GM18499 (cell line): ENCODE results near the gene NATD1.

Source experiments
- ATAC-seq: cut with Tn5 transposase; IDR thresholded peaks from one replicate; pipeline ENCODE4 v1.9.1; 2021; ENCODE audit warnings: moderate number of reproducible peaks; ENCODE audit not compliant: insufficient read depth, unreplicated experiment

The NATD1 gene

DNA sequence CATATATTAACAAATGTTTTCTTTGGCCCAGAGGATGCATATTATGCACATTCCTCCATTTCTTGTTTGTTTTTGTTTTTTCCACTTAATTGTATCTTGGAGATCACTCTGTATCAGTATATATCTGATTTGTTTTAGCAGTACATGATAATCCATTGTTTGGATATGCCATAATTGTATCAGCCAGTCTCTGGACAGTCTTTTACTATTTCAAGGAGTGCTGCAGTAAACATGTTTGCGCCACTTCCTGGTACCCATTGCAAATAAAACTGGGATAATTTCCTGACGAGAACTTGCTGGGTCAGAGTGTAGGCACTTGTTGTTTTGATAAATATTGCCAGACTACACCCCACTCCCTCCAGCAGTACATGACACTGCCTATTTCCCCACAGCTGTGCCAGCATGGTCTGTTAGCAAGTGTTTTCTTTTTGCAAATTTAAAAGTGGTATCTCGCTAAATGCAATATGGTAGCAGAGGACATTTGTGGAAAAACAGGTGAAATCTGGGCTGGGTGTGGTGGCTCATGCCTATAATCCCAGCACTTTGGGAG lies 34.3 kb downstream of the NATD1 start:
- no peak for ATAC-seq

DNA sequence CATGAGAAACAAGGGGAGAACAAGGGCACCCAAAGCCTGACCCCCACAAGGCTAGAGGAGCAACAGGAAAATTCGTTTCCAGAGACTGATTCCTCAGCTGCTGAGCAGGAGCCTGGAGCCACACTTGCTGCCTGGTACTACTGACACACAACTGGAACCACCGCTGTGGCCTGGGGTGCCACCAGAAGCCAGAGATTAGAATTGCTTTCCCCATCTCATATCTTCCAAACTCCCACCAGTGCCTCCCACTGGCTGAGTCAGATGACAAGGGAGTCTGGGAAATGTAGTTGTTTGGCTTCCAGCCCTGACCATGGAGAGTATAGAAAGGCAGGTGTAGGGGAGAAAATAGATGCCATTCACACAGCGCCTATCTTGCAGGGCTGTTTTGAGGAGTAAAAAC lies 35.1 kb downstream of the NATD1 start:
- no peak for ATAC-seq

DNA sequence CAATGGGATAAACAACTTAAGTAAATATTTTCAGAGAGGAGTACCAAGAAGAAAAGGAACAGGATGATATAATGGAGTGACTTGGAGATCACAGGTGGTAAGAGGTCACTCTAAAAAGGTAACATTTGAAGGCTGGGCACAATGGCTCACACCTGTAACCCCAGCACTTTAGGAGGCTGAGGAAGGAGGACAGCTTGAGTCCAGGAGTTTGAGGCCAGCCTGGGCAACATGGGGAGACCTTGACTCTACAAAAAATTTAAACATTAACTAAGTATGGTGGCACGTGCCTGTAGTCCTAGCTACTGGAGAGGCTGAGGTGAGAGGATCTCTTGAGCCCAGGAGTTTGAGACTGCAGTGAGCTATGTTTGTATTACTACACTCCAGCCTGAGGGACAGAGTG lies 35.9 kb downstream of the NATD1 start:
- no peak for ATAC-seq

DNA sequence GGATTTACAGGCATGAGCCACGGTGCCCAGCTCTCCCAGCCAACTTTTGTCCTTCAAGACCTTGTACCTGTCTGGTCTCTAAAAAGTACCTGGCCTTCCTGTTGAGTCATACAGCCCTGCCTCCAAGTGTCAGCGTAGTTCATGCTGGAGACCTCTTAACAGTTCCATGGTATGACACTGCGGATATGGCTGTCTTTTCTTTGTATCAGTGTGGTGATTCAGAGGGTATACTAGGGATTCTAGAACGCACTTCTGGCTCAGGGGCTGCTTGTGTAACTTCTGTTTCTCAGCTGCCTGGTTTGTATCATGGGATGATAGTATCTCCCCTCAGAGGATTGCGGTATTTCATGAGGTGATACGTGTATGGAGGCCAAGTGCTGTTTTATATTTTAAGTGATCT lies 37.3 kb downstream of the NATD1 start:
- ATAC-seq = no peak

DNA sequence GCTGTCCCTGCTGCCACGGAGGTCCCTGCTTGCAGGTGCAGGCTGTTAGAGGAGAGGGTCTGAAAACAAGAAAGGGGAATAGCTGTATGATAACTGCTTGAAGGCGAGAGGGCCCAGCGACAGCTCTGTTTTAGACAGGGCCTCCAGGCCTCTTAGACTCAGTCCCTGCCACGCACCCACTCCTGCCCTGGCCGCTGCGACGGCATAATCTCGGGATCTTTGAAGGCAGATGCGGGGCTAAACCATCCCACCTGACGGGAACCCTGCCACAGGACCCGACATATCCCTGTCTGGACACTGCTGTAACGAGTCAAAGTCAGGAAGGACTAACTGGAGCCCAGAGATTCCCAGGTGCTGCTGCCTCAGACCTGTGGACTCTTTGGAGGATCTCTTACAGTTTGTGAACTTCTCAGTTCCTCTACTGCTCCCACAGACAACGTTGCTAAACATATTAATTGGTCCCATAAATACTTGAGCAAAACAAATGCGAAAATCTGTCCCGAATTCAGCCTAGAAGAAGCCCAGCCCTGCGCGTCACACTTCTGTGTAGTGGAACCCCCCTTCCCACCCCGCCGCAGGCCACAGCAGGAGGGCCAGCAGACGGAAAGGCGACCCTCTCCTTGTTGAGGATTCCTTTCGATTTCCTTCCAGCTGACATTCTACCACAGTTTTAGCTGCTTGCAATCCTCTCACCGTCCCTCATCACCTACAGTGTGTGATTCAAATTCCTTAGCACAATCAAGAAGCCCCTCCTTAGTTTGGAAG lies 38.3 kb downstream of the NATD1 start:
- ATAC-seq = peak; percentile 5

DNA sequence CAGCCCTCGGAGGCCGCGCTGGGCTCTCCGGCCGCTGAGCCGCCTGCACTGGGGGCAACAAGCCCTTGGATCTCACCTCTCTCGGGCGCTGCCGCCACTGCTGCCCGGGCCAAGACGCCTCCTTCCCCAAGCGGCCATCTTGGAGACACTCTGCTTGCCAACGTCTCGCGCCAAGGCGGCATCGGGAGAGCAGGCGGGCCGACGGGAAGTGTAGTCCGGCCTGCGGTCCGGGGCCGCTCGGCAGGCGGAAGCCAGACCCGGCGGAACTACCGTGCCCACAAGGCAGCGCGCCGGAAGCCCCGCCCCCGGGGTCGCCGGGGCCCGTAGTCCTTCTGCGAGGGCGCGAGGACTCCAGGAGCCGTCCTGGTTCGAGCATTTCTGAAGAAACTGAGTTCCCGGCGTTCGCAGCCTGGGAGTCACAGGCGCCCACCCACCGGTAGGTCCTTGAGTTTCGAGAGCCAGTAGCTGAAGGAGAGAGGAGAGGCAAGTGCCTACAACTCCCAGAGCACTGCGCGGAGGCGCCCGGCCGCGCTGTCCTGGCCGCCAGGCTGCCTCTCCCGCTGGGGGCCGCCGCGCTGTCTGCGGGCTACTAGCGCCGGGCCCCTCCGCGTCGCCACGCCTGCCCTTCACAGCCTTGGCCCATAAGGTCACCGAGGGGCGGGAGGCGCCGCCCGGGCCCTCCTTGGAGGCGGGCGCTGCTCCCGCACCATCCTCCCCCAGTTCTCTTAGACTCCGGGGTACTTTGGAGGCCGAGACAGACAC lies 39.0 kb downstream of the NATD1 start, which contains the start of gene TMEM11:
Gene TMEM11, minus strand, starts transcription at position 147 of the 762 bp plus-strand sequence. Its CDS starts 9 bp downstream, at position 138.
- peak; percentile 51 for ATAC-seq

DNA sequence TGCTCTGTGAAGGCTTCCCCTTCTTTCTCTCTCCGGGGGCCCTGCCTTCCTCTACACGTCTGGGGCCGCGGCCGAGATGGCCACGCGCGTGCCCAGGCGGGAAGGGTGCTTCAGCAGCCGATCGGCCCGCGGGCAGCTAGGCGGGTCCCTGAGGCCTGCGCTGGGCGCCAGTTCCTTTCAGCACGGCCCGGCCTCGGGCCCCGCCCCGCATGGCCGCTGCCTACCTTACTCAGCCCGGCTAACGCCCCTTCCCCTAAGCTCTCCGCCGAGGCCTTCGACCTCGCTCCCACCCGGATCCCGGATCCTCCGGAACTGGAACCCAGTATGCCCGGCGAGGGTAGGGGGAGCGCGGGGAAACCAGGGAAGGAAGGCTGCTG lies 39.6 kb downstream of the NATD1 start:
- ATAC-seq = peak; percentile 6

DNA sequence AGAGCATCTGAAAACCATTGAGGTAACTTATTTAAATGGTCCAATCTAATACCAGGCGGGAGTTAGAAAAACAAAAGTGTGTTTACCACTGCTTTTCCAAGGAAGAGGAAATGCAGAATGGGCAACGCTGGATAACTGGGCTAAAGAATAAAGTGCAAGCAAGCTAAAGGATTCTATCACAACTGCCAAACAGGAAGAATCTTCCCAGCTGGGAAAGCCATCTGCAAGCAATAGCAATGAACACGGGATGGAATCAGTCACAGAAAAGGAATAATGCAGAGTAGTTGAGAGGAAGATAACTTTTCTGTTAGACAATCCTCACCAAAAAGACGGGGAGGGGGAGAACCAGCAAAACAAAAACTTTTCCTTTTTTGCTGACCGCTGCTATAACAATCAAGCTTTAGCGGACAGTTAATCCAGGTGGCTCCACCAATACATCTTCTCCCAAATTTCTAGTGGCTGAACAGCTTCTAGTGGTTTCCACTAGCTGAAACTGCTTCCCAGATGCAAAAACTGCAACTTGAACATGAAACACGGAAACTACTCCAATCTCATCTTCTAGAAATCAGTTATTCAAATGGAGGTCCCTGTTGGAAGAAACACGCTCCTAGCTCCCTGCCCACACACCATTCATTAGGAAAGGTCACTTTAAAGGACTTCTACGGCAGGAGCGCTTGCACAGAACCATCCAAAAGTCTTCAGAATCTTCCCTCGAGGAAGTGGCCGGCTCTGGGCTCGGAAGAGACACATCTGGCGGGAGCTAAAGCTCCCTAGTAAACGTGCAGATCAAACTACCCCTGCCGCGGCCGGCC lies 40.2 kb downstream of the NATD1 start:
- no peak for ATAC-seq

DNA sequence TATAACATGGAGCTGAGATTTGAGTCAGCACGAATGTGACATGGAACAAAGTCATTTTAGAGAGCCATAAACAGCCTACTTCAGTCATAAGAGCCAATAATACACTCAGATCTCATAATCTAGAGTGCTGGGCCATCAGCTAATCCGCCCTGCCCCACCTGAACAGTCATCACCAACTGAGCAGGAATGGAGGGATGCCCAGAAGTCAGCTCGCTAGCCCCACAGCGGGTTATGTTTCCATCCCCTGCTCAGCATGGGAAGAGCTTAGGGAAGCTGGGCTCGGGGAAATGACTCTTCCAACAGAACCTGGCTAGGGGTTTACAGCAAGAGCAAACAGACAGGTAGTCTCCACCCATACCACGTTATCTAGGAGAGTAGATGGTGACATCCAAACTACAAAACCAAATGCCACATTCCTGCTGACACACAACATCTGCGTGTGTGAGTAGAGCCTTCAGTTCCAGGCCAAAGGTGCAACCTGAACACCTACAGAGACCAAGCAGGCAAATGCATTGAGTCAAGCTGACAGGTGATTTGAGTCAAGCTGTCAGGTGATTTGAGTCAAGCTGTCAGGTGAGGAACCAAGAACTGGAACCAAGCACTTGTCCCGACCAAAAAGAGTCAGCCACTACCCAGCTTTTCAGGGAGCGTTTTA lies 41.3 kb downstream of the NATD1 start:
- no peak for ATAC-seq

DNA sequence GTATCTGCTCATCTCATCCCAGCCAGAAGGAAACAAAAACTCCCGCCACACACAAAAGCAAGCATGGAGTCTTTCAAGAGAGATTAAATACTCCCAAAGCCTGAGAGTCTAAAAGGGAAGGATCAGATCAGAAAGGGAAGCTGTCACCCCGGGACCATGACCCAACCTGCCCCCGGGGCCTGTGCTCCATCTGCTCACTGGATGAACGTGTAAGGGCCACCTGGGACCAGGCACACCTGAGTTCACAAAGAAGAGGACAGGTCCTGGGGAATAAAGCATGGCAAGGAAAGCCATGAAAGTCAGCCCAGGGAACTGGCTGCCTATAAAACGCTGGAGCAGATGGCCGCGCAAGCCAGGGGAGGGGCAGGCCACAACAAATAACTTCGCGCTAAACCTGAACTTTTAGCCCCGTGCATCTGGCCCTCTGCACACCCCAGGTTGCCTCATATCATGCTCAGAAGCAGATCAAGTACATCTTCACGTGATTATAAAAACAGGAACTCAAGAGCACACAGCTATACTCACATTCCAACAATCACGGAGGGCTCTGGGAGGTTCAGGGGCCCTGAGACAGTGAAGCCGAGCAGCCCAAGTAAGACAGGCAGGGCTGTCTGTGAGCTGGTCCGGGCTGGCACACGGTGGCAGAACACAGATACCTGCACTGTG lies 42.7 kb downstream of the NATD1 start:
- ATAC-seq = no peak

DNA sequence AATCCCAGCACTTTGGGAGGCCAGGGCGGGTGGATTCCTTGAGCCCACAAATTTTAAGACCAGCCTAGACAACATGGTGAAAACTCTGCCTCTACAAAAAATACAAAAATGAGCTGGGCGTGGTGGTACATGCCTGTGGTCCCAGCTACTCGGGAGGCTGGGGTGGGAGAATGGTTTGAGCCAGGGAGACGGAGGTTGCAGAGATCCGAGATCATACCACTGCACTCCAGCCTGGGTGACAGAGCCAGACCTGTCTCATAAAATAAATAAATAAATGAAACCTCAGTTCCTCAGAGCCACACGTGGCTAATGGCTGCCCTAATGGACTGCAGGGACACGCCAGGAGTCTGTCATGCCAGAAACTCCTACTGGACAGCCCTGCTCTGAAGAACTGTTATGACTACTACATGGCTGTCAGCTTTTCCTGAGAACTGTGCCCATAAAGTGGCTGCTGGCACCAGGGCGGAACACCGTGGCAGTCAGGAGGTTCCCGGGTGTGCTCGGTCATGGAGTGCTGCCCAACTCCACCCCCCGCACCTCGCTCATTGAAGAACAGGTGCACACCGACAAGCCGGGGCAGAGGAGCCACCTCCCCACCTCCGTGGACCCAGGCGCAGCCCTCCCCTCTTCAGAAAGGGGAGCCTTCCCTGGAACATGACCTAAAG lies 43.6 kb downstream of the NATD1 start:
- no peak for ATAC-seq

DNA sequence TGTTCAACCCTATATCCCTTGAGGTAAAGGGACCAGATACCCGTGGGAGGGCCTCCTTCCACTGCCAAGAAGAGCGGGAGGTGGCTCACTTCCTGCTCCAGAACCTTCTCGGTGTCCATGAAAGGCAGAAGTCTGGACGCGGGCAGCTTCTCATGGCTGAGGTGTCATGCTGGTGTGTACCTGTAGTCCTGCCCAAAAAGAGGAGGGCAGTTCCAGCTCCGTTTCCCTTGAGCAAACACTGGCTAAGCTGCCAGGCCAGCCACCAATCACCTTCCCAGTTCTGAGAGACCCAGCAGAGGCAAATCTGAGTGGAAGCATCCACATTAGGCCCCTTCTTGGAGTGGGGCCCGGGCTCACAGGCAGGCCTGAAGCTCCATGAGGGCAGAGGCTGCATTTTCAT lies 44.9 kb downstream of the NATD1 start:
- no peak for ATAC-seq

DNA sequence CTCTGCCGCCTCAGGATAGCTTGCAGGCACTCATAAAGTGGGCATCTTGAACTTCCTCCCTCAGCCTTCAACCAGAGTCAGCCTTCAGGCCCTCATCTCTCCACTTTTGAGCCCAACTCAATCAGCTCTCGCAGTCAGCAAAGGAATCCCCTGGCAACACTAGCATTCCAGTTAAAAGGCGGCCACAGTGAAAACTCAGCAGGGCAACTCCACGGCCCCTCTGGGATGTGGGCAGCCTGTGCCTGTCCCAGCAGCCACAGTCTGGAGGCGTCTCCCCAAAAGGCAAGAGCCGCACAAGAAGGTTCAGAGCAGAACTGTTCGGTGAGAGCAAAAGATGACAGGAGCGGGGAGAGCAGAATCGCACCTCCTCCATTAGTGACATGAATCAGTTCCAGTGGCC lies 48.3 kb downstream of the NATD1 start:
- no peak for ATAC-seq

DNA sequence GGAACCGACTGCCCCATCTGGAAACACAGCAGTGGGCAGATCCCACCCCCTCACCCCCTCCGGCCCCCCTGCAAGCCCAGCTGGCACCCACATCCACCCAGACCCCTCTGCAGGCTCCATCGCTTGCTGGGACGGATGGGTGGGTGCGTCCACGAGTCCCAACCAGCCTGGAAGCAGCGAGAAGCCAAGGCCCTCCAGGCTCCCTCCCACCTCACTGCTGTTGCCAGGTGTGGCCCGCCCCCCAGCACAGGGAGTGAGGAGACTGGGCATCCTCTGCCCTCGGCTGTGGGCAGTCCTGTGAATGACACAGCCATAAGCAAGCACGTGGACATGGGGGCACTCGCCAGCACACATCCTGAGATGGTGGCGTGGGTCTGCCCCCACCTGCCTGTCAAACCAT lies 50.7 kb downstream of the NATD1 start:
- no peak for ATAC-seq

DNA sequence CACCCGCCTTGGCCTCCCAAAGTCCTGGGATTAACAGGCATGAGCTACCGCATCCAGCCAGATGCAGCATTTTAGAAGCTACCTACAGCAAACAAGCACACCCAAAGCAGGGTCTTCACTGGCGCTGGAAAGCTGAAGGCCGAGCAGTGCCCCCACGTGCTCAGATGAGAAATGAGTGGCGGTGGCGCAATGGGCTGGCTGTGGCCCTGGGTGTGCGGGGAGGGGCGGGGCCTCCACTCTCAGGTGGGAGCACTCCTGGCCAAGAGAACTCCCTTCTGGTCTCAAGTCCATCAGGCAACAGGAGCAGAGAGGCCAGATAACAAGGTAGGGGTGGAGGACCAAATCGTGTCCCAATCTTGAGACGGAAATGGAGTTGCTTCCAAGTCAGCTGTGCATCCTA lies 51.3 kb downstream of the NATD1 start:
- ATAC-seq = no peak

DNA sequence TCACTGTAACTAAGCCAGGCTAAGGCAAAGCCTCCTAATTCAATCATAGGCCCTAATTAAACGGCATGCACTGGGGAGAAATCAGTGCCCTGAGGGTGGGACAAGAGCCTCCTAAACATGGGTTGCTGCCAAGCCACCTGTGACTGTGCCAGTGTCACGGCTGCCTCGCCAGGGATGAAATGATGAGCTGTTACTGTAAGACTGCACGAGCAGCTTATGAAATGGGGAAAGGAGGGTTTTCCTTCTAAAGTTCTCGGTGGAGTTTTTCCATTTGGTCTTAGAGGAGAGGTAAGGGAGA lies 52.0 kb downstream of the NATD1 start:
- ATAC-seq = no peak

DNA sequence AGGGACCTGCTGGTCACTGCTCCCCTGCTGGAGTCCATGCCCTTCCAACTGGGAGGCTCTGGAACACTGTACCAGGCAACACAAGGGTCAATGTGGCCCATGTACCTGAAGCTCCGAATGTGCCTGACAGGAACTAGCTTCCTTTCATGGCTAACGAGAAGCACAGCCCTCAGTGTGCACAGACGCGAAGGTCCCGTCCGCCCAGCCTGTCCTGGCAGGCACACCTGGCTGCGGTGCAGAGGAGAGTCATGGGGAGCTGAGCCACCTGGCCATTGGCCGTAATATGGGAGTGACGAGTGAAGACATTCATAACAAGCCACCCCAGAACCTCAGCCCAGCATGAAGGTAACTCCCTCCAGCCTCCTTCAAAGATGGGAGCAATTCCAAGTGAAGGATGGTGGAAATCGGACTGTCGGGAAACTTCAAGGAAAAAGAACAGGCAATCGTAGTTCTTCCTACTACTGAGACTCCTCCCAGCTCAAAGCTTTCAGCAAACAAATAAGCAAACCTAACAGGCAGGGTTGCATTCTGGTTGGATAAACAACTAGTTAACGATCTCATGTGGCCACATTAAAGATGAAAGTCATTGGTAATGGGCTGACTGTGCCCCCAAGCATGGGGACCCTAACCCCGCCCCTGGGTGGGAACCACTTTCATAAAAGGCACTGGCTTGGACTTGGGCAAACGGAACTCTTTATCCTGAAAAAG lies 52.5 kb downstream of the NATD1 start:
- no peak for ATAC-seq

DNA sequence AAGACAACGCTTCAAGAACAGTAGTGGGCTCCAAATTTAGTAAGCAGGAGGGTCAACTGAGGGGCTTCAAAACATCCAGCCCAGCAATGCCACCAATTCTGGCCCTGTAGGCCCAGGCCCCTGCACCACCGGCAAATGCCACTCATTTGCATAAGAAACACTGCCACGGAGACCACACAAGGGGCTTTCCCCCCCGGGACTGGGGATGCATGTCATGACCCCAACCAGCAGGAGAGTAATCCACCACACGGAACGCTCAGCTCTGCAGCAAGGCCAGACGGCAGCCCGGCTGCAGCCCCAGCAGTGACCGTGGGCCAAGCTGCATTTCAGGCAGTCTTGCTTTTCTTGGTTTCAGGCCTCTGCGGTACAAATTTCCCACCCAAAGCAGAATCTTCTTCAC lies 53.4 kb downstream of the NATD1 start:
- no peak for ATAC-seq

DNA sequence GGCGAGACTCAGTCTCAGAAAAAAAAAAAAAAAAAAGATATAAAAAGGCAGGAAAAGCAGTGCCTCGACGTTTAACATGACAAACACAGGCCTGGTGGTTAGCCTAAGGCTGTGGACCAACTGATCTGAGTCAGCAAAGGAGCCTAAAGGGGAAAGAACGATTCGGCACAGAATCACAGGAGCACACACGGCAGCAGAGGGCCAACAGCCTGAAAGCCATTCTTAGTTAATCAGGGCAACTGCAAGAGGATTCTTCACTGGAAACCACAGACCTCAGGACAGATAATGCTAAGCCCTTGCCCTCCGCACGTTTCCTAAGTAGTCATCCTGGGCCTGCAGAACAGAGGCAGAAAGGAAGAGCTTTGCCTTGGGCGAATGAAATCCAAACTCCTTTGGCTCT lies 53.9 kb downstream of the NATD1 start:
- ATAC-seq = no peak
